Omental fat pad (tissue), 4 donors: Measurements from ENCODE around the gene KRT86. TPM values are rescaled to one million over a fixed set of nuclear protein-coding genes. Genes with fewer than 3 reads are reported as not detected.

ENCODE experiments used
- ATAC-seq: fragments of 150-250 bp; one replicate; pipeline ENCODE4 v1.9.1; 2016; ENCODE audit warnings: mild to moderate bottlenecking, moderate library complexity; ENCODE audit not compliant: low FRiP score
- DNase-seq: peaks from one replicate; pipeline ENCODE4 v3.0.0-alpha.2; 2019; ENCODE audit warnings: low spot score
- total RNA-seq, 4 donors: library from RNA; depleted of rRNA; stranded (reverse); fragments of >200 nt; gene quantifications; one replicate each; pipeline ENCODE4 v1.1.0, GENCODE V29; 2016
- TF ChIP-seq, protein P1 (sequence below), 3 donors: fragments of 450-650 bp; IDR thresholded peaks; one replicate each; pipeline ENCODE4 v1.5.1; 2016 to 2017; ENCODE audit warnings: antibody characterized with exemption in 3 of 3, mild to moderate bottlenecking in 3 of 3, moderate library complexity in 2 of 3

The KRT86 gene
- total RNA-seq, 4 donors from 2014 or later: 0.37 TPM; not detected in 3

DNA sequence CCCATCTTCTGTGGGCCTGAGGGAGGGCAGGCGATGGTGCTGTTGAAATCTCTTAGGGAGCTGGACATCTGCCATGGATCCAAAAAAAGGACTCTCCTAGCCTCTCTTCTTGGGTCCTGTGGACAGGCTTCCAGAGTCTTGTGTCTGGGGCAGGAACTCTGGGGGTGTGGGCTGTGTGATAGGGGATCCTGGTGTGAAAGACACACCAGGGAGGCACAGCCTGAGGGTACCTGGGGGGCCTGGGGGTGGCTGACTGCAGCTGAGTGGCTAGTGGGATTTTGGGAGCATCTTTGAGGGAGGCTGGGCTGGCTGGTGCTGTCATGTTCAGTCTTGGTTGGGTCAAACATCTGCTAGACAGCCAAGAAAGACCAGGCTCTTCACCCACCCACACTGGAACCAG, 48.6 kb downstream of the KRT86 start:
- DNase-seq (no peak), ATAC-seq (no peak)
- TF ChIP-seq, protein P1, sequence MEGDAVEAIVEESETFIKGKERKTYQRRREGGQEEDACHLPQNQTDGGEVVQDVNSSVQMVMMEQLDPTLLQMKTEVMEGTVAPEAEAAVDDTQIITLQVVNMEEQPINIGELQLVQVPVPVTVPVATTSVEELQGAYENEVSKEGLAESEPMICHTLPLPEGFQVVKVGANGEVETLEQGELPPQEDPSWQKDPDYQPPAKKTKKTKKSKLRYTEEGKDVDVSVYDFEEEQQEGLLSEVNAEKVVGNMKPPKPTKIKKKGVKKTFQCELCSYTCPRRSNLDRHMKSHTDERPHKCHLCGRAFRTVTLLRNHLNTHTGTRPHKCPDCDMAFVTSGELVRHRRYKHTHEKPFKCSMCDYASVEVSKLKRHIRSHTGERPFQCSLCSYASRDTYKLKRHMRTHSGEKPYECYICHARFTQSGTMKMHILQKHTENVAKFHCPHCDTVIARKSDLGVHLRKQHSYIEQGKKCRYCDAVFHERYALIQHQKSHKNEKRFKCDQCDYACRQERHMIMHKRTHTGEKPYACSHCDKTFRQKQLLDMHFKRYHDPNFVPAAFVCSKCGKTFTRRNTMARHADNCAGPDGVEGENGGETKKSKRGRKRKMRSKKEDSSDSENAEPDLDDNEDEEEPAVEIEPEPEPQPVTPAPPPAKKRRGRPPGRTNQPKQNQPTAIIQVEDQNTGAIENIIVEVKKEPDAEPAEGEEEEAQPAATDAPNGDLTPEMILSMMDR (IDR thresholded peaks at IDR 0.05): no peak

DNA sequence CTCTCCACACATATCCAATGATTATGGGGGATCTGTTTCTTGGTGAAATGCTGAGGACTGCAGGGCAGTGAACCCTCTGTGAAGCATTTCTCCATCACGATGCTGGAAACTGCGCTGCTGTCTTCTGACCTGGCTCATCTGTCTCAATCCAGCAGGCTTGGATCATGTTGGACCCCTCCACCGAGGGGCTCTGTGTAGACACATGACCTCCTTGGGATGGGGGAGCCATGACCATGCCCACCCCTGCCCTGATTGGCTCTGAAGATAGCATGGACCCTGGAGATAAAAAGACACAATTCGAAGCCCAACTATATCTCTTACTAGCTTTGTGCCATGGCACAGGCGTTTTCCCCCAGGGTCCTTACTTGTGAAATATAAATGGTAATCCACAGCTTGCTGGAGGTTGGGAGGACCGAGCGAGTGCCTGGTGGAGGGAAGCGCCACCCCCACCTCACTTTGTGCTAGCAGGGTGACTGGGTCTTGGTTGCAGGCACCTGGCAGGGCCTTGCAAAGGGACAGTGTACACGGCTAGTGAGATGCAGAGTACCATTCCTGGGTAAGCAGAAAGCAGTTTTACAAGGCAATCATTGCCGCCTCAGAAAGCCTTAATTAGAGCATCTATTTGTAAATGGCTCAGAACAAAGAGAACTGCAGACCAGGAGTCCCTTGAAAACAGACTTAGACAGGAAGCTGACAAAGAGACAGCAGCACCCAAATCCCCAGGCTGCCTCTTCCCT, 49.1 kb downstream of the KRT86 start:
- DNase-seq (no peak), ATAC-seq (no peak)
- TF ChIP-seq, protein P1 (IDR thresholded peaks at IDR 0.05): no peak

DNA sequence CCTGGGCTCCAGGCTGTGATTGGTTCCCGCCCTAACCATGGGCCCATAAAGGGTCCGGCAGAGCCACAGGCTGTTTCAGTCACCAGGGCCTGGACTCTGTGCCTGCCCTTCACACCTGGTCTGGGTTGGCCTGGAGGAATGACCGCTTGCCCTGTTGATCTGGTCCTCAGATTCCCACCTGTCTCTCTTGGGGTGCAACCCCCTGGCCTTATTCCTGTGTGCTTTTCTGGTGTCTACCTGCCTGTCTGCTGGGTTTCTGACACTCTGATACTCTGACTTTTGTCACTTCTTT, 49.7 kb downstream of the KRT86 start:
- no peak for DNase-seq

DNA sequence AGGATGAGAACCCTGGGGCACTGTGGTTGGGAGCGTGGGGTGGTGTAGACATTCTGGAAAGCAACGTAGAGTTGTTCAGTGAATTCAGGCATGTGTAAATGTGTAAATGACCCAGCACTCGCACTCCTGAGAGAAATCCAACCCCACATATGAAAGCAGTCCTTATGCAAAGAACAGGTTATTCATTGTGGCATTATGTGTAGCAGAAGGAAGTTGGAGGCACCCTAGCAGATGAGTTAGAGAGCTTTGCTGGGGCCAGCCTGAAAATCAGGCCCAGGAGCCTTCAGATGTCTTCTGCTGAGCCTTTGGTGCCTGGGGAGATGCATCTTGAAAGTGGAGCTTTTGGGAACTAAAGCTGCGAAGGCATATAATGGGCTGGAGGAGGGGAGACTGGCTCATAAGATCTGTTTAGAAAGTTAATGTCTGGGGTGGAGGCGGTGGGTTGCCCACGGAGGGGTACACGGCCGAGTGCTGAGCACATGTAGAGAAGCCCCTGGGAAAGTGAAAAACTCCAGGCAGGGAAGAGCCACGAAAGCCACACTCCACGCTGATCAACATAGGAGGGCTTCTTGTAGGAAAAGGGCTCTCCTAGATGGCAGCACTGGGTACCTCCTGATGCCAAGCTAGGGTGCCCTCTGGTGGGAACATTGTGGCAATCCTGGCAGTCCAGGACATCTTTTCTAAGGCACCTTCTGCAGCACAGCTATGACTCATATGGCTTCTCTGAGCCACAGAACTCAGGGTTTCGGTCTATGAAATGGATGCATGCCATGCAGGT, 52.8 kb downstream of the KRT86 start:
- TF ChIP-seq, protein P1 (IDR thresholded peaks at IDR 0.05): peak in 1 of 3 donors; percentile 41
- ATAC-seq (peak; percentile 95), DNase-seq (peak; percentile 44)

More for the DNA sequence above, 49.7 kb downstream of the KRT86 start:
- no peak for ATAC-seq
- TF ChIP-seq, protein P1 (IDR thresholded peaks at IDR 0.05): no peak

DNA sequence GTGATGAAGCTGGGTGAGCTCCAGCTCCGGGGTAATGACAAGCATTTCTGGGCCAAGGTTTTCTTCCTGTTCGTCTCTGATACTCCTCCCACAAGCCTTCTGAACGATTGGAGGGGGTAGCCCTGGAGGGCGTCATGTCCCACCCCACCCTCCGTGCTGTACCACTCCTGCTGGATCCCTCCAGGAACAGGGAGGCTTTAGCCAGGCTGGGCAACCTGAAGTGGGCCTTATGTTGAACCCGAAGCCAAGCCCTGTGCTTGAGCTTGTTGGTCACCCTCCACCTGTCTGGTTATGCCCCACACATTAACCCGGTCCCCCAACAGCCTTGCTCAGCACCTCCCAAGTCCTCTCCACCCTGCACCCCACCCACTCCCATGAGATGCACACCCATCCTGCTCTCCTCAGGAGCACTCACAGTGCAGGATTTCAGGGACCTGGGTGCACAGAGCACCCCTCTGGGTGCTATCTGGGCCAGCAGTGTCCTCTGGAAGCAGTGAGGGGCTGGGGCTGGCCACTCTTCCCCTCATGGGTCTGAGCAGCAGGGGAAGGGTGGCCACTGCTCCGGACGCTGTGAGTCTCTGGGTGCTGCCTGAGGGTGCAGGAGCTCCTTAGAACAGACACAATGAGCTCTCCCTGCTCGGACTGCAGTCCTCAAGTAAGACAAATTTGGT, 53.5 kb downstream of the KRT86 start:
- ATAC-seq (no peak), DNase-seq (no peak)
- TF ChIP-seq, protein P1 (IDR thresholded peaks at IDR 0.05): no peak

DNA sequence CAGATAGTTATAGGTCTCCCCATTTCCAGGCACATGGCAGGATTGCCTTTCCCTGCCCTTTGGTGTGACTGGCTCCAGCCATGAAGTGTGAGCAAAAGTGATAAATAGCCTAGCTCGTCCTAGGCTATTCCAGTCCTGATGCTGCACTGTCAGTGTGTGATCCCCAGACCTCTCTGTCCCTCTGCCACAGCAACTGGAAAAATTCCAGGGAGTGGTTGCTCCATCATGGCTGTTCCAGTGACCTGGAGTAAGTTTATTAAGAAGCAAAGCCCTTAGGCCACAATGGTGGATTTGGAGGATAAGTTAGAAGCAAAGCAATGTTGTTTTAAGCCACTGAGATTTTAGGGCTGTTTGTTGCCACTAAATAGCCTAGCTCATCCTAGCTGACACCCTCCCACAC, 56.6 kb downstream of the KRT86 start:
- no peak for DNase-seq
- no peak for ATAC-seq
- TF ChIP-seq, protein P1 (IDR thresholded peaks at IDR 0.05): no peak
